DND-41 (cell line): Measurements from ENCODE around the gene MICU1.

Experiments
- EZH2 ChIP-seq: IDR thresholded peaks from 3 replicates; pipeline ENCODE4 v1.6.1; 2012; ENCODE audit warnings: borderline replicate concordance, low read depth, mild to moderate bottlenecking, moderate library complexity, low read length, inconsistent platforms; ENCODE audit not compliant: severe bottlenecking
- TF ChIP-seq, protein P1 (sequence below): IDR thresholded peaks from 2 replicates; pipeline ENCODE4 v1.5.1; 2012; ENCODE audit warnings: borderline replicate concordance, low read length, moderate library complexity, mild to moderate bottlenecking; ENCODE audit not compliant: poor library complexity, severe bottlenecking; ENCODE audit errors: extremely low read depth

DNA sequence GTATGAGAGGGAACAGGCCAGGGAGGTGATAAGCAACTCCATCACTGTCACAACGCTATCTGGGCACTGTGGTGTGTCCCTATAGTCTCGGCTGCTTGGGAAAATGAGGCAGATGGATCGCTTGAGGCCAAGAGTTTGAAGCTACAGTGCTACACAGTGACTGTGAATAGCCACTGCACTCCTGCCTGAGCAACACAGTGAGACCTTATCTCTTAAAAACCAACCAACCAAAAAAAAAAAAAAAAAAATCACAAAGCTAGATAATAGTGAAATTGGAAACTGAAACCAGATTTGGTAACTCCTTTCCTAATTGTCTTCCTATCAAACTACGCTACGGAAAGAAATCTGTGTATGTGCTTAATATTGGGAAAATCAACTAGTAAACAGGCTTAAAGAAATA lies 14.1 kb downstream of the MICU1 start:
- no peak for TF ChIP-seq EZH2
- TF ChIP-seq, protein P1, sequence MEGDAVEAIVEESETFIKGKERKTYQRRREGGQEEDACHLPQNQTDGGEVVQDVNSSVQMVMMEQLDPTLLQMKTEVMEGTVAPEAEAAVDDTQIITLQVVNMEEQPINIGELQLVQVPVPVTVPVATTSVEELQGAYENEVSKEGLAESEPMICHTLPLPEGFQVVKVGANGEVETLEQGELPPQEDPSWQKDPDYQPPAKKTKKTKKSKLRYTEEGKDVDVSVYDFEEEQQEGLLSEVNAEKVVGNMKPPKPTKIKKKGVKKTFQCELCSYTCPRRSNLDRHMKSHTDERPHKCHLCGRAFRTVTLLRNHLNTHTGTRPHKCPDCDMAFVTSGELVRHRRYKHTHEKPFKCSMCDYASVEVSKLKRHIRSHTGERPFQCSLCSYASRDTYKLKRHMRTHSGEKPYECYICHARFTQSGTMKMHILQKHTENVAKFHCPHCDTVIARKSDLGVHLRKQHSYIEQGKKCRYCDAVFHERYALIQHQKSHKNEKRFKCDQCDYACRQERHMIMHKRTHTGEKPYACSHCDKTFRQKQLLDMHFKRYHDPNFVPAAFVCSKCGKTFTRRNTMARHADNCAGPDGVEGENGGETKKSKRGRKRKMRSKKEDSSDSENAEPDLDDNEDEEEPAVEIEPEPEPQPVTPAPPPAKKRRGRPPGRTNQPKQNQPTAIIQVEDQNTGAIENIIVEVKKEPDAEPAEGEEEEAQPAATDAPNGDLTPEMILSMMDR = no peak
